Measurements from ENCODE around the gene SYNGR3. TPM values are rescaled to one million over a fixed set of nuclear protein-coding genes. Genes with fewer than 3 reads are reported as not detected.

The SYNGR3 gene
- total and polyA plus RNA-seq, 2 of the 13 experiments (the other 11 are each of a cell fraction or from before 2014, with no cell fraction given): 0.97 to 5.7 TPM

DNA sequence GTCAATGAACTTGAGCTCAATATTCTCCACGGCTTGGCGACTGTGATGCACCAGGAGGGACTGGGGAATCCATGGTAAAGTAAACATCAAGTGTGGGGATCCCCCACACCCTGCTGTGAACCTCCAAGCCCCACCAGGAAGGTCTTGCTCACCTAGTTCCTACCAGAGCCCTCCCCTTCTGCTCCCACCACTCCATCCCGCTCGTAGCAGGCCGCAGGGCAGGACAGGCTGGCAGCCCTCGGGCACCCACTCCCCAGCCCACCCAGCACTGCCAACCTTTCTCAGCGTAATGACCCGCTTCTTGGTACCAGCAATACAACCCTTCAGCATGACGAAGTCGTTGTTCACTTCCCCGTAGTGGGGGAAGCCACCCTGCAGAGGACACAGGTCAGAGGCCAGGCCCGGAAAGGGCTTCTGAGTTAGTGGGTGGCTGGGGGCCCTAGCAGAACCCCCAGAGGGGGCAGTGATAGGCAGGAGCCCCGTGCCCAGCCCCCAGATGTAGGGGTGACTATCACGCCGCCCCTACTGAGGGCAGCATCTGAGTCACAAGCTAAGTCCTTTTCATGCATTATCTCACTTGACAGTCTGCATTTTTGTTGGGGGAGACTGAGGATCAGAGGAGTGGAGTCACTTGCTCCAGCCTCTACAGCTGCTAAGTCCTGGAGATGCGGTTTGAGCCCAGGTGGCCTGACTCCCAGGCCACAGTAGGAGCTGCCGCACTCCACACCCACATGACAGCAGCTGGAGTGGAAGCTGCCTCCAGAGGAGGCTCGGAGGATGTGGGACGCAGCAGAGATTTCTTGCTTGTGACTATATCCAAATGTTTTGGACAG lies 44.0 kb upstream of the SYNGR3 start:
- in situ Hi-C loops (cut with HindIII; ENCODE audit: extremely low pct_ligation_motif_present, low pct_unique_long_range_greater_than_20kb): no loop called here
- no peak for FAIRE-seq
- CTCF ChIA-PET (ENCODE audit: low intra/inter-chr PET ratio, low total read pairs): no interaction called here

More for the DNA sequence above, 44.0 kb upstream of the SYNGR3 start:
- H3K9me3 ChIP-seq (ENCODE audit: low read length): no peaks in the 10 kb centered on the region
- H3K36me3 ChIP-seq (replicated peaks in 1 of 2; ENCODE audit: control insufficient read depth in 1 of 2, insufficient read depth in 2 of 2, low read length in 2 of 2): no peaks in the 10 kb centered on the region
- H3K4me2 ChIP-seq (ENCODE audit: low read depth, low read length): peak overlapping the region; percentile 27; the same call in 1 of the 2 replicates
- intact Hi-C loops (cut with micrococcal nuclease; ENCODE audit: unreplicated experiment): no loop called here
- no peak overlapping the region for H3K4me3 ChIP-seq (replicated peaks in 1 of 3; ENCODE audit: insufficient read depth in 1 of 3, low read depth in 2 of 3, low read length in 3 of 3)
- BruUV-seq (replicated peaks): no TSS peak
- H3K27ac ChIP-seq (ENCODE audit: extremely low read length, insufficient read depth, low read length): no peak overlapping the region
- H3K9ac ChIP-seq (ENCODE audit: insufficient read depth, low read depth, low read length): no peak overlapping the region
- no peaks in the 10 kb centered on the region; the same call in 1 of the 2 replicates for H4K20me1 ChIP-seq (ENCODE audit: insufficient read depth, low read length)
- DNase-seq (ENCODE audit: low spot score) (no peak), ATAC-seq (no peak)
- TF ChIP-seq TARDBP (CRISPR knock-in tag; IDR thresholded peaks at IDR 0.05) (no peak), PRPF4 (IDR thresholded peaks at IDR 0.05; ENCODE audit: low read depth, low read length, poor library complexity, severe bottlenecking) (no peak), ZBTB46 (CRISPR knock-in tag; IDR thresholded peaks at IDR 0.05; ENCODE audit: borderline replicate concordance) (no peak), PHF20 (CRISPR knock-in tag; IDR thresholded peaks at IDR 0.05) (no peak), NCOR1 (IDR thresholded peaks at IDR 0.05; ENCODE audit: borderline replicate concordance, low read length) (no peak)
- TF ChIP-seq, protein P1, sequence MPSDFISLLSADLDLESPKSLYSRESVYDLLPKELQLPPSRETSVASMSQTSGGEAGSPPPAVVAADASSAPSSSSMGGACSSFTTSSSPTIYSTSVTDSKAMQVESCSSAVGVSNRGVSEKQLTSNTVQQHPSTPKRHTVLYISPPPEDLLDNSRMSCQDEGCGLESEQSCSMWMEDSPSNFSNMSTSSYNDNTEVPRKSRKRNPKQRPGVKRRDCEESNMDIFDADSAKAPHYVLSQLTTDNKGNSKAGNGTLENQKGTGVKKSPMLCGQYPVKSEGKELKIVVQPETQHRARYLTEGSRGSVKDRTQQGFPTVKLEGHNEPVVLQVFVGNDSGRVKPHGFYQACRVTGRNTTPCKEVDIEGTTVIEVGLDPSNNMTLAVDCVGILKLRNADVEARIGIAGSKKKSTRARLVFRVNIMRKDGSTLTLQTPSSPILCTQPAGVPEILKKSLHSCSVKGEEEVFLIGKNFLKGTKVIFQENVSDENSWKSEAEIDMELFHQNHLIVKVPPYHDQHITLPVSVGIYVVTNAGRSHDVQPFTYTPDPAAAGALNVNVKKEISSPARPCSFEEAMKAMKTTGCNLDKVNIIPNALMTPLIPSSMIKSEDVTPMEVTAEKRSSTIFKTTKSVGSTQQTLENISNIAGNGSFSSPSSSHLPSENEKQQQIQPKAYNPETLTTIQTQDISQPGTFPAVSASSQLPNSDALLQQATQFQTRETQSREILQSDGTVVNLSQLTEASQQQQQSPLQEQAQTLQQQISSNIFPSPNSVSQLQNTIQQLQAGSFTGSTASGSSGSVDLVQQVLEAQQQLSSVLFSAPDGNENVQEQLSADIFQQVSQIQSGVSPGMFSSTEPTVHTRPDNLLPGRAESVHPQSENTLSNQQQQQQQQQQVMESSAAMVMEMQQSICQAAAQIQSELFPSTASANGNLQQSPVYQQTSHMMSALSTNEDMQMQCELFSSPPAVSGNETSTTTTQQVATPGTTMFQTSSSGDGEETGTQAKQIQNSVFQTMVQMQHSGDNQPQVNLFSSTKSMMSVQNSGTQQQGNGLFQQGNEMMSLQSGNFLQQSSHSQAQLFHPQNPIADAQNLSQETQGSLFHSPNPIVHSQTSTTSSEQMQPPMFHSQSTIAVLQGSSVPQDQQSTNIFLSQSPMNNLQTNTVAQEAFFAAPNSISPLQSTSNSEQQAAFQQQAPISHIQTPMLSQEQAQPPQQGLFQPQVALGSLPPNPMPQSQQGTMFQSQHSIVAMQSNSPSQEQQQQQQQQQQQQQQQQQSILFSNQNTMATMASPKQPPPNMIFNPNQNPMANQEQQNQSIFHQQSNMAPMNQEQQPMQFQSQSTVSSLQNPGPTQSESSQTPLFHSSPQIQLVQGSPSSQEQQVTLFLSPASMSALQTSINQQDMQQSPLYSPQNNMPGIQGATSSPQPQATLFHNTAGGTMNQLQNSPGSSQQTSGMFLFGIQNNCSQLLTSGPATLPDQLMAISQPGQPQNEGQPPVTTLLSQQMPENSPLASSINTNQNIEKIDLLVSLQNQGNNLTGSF (CRISPR knock-in tag; IDR thresholded peaks at IDR 0.05): no peak
- peaks cover 0 to 5% of the 10 kb centered on the region in 2 experiments; a peak in 1 of 5 replicates for H3K27me3 ChIP-seq (ENCODE audit: control insufficient read depth in 1 of 2, insufficient read depth in 2 of 2, low read length in 2 of 2)
- H2AFZ ChIP-seq (ENCODE audit: low read length): no peak overlapping the region
- H3K79me2 ChIP-seq (ENCODE audit: insufficient read depth, low read length): peaks cover 14% of the 10 kb centered on the region
- 55% methylated on average over 10 of the region's 19 CpGs for WGBS (ENCODE audit: low lambda C conversion rate)
- POLR2A ChIA-PET: interaction anchor here (1.0 to 3.2 kb wide), 9 partner anchors 10 to 1141 kb away, joined by 3 to 18 read pairs (median 4); partner anchors contain the start of genes RPS2, TBL3 and TRAF7
- H3K4me1 ChIP-seq (ENCODE audit: insufficient read depth, low read length): peaks cover 47% of the 10 kb centered on the region

Measured in HepG2 (cell line).